OCI-LY7 (cell line): ENCODE measurements around the gene MTM1. TPM values are rescaled to one million over a fixed set of nuclear protein-coding genes. Genes with fewer than 3 reads are reported as not detected.

Source experiments
- BruUV-seq: library from RNA; stranded (reverse); fragments of 400-500 nt; replicated peaks from 2 replicates; lab custom pipeline; 2021; lab: Mats Ljungman, UMichigan
- CTCF ChIA-PET: fragments of 300-600 bp; sonication (Branson Sonifier 250); formaldehyde crosslinking; loops from one replicate; lab custom pipeline; 2022; ENCODE audit warnings: antibody characterized with exemption; ENCODE audit not compliant: unreplicated experiment; lab: Charles Lee
- POLR2A ChIA-PET: fragments of 300-600 bp; sonication (Branson Sonifier 250); formaldehyde crosslinking; loops from one replicate; lab custom pipeline; 2022; ENCODE audit warnings: antibody characterized with exemption; lab: Charles Lee
- DNase-seq: peaks from one replicate; pipeline ENCODE4 v3.0.0-alpha.2; 2015; ENCODE audit warnings: low spot score
- H2AFZ ChIP-seq: fragments of 200-600 bp; sonication (generic), shearing (Covaris generic); 2 replicates; pipeline ENCODE4 v1.6.1; 2014; ENCODE audit warnings: mild to moderate bottlenecking, antibody characterized with exemption, low read length, moderate library complexity
- H3K27ac ChIP-seq: fragments of 200-600 bp; sonication (generic); 2 replicates; pipeline ENCODE4 v1.5.1; 2014; ENCODE audit warnings: mixed run types, low read depth, mild to moderate bottlenecking, moderate library complexity, low read length, inconsistent platforms; ENCODE audit not compliant: poor library complexity, severe bottlenecking
- H3K36me3 ChIP-seq: fragments of 200-600 bp; sonication (generic); 2 replicates; pipeline ENCODE4 v1.6.1; 2014; ENCODE audit warnings: mild to moderate bottlenecking, antibody characterized with exemption, low read length, moderate library complexity, mixed read lengths; ENCODE audit not compliant: insufficient read depth
- H3K4me1 ChIP-seq: fragments of 200-600 bp; sonication (generic); 2 replicates; pipeline ENCODE4 v1.5.1; 2014; ENCODE audit warnings: mild to moderate bottlenecking, low read length; ENCODE audit not compliant: insufficient read depth, poor library complexity, severe bottlenecking
- H3K4me2 ChIP-seq: fragments of 200-600 bp; sonication (generic); 2 replicates; pipeline ENCODE4 v1.6.1; 2014; ENCODE audit warnings: mild to moderate bottlenecking, low read length
- H3K4me3 ChIP-seq: fragments of 200-600 bp; sonication (generic); 2 replicates; pipeline ENCODE4 v1.5.1; 2014; ENCODE audit warnings: mild to moderate bottlenecking, low read depth, low read length; ENCODE audit not compliant: poor library complexity, severe bottlenecking
- H3K79me2 ChIP-seq: fragments of 200-600 bp; sonication (generic); 2 replicates; pipeline ENCODE4 v1.6.1; 2016; ENCODE audit warnings: low read depth, mild to moderate bottlenecking, low read length, moderate library complexity, mixed read lengths; ENCODE audit not compliant: insufficient read depth
- H3K9me2 ChIP-seq: fragments of 200-600 bp; sonication (generic); 2 replicates; pipeline ENCODE4 v1.6.1; 2016; ENCODE audit warnings: mild to moderate bottlenecking, low read length, mixed read lengths; ENCODE audit not compliant: insufficient read depth
- H3K9me3 ChIP-seq: fragments of 200-600 bp; sonication (generic); 2 replicates; pipeline ENCODE4 v1.6.1; 2014; ENCODE audit warnings: mild to moderate bottlenecking, mixed run types, low read length, mixed read lengths
- H4K20me1 ChIP-seq: fragments of 200-600 bp; sonication (generic); 2 replicates; pipeline ENCODE4 v1.6.1; 2014; ENCODE audit warnings: mild to moderate bottlenecking, antibody characterized with exemption, low read length, moderate library complexity, mixed read lengths; ENCODE audit not compliant: insufficient read depth
- EZH2phosphoT487 ChIP-seq: fragments of 200-600 bp; sonication (generic); IDR thresholded peaks from 2 replicates; pipeline ENCODE4 v1.6.1; 2018; ENCODE audit warnings: low read depth, borderline replicate concordance, mild to moderate bottlenecking, mixed run types, antibody characterized with exemption, low read length, moderate library complexity, mixed read lengths
- intact Hi-C: fragments of 100-400 bp; cut with micrococcal nuclease; formaldehyde crosslinking; loops from one replicate; pipeline ENCODE4 v1.10.0; 2022; ENCODE audit not compliant: unreplicated experiment
- total RNA-seq, 2 experiments: library from RNA; depleted of rRNA in 1 of 2; stranded (reverse); fragments of >200 nt in 1 of 2; shearing (Covaris generic) in 1 of 2; gene quantifications; 2 replicates each; pipeline ENCODE4 v1.2.3, GENCODE V29; 2014 to 2022
- TF ChIP-seq, protein P1 (sequence below): fragments of 200-600 bp; sonication (generic); conservative IDR thresholded peaks from 2 replicates; pipeline ENCODE4 v1.5.1; 2014; ENCODE audit warnings: mild to moderate bottlenecking, antibody characterized with exemption, low read length, moderate library complexity, mixed read lengths

MTM1 gene
- total RNA-seq, 2 experiments from 2014 or later, result 6.0 to 19.7 TPM

DNA sequence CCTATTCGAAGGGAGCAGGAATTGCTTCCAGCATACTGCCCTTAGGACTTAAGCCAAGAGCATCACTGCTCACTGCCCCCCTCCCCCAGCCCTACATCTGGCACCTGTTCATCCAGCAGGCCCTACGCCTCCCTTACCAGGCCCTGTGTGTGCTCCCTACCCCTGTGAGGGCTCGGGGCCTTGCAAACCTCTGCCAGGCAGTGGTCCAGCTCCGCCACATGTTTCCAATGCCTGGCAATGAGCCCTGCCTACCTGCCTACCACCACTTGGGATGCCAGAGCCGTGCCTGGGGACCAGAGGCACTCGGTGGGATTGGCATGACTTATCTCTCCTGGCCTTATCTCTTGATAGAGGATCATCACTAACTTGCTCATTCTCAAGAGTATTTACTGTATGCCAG, 27.5 kb upstream of the MTM1 start:
- no peaks in the 10 kb centered on the region for H4K20me1 ChIP-seq
- H3K36me3 ChIP-seq, result no peaks in the 10 kb centered on the region
- H3K9me3 ChIP-seq, result no peaks in the 10 kb centered on the region
- CTCF ChIA-PET, result no interaction called here
- intact Hi-C loops, result no loop called here
- POLR2A ChIA-PET, result no interaction called here
- TF ChIP-seq EZH2phosphoT487, result no peak
- H3K79me2 ChIP-seq, result no peaks in the 10 kb centered on the region
- no peaks in the 10 kb centered on the region for H3K4me1 ChIP-seq
- BruUV-seq, result no TSS peak
- no peak overlapping the region for H3K4me3 ChIP-seq
- no peak overlapping the region for H3K4me2 ChIP-seq
- DNase-seq, result no peak
- no peak overlapping the region for H3K27ac ChIP-seq
- no peaks in the 10 kb centered on the region for H3K9me2 ChIP-seq
- H2AFZ ChIP-seq, result no peak overlapping the region

DNA sequence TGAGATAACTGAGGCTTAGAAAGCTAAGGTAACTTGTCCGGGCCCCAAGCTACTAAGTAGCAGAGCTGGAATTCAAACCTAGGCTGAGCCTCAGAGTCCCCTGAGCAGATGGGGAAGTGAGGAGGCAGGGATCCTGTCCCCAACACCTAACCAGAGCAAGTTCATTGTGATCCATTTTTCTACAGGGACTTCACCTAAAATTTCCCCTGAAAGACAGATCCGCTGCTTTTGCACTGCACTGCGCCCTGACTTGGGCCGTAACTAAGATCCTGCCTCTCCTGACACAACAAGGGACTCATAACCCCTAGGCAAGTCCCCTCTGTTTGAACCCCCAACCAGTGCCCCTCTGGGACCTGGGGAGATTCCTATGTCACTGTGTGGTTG, 25.6 kb upstream of the MTM1 start:
- H3K36me3 ChIP-seq, result no peaks in the 10 kb centered on the region
- TF ChIP-seq EZH2phosphoT487, result no peak
- TF ChIP-seq, protein P1, sequence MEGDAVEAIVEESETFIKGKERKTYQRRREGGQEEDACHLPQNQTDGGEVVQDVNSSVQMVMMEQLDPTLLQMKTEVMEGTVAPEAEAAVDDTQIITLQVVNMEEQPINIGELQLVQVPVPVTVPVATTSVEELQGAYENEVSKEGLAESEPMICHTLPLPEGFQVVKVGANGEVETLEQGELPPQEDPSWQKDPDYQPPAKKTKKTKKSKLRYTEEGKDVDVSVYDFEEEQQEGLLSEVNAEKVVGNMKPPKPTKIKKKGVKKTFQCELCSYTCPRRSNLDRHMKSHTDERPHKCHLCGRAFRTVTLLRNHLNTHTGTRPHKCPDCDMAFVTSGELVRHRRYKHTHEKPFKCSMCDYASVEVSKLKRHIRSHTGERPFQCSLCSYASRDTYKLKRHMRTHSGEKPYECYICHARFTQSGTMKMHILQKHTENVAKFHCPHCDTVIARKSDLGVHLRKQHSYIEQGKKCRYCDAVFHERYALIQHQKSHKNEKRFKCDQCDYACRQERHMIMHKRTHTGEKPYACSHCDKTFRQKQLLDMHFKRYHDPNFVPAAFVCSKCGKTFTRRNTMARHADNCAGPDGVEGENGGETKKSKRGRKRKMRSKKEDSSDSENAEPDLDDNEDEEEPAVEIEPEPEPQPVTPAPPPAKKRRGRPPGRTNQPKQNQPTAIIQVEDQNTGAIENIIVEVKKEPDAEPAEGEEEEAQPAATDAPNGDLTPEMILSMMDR, result no peak
- no peaks in the 10 kb centered on the region for H3K79me2 ChIP-seq
- no peak overlapping the region for H3K27ac ChIP-seq
- H3K9me3 ChIP-seq, result no peaks in the 10 kb centered on the region
- ChIA-PET CTCF (no interaction called here), POLR2A (no interaction called here)
- H3K4me1 ChIP-seq, result no peaks in the 10 kb centered on the region
- no peaks in the 10 kb centered on the region for H3K9me2 ChIP-seq
- no peak overlapping the region for H3K4me3 ChIP-seq
- no peak overlapping the region for H3K4me2 ChIP-seq
- BruUV-seq, result no TSS peak
- intact Hi-C loops, result no loop called here
- DNase-seq, result no peak
- no peaks in the 10 kb centered on the region for H4K20me1 ChIP-seq
- H2AFZ ChIP-seq, result no peak overlapping the region

DNA sequence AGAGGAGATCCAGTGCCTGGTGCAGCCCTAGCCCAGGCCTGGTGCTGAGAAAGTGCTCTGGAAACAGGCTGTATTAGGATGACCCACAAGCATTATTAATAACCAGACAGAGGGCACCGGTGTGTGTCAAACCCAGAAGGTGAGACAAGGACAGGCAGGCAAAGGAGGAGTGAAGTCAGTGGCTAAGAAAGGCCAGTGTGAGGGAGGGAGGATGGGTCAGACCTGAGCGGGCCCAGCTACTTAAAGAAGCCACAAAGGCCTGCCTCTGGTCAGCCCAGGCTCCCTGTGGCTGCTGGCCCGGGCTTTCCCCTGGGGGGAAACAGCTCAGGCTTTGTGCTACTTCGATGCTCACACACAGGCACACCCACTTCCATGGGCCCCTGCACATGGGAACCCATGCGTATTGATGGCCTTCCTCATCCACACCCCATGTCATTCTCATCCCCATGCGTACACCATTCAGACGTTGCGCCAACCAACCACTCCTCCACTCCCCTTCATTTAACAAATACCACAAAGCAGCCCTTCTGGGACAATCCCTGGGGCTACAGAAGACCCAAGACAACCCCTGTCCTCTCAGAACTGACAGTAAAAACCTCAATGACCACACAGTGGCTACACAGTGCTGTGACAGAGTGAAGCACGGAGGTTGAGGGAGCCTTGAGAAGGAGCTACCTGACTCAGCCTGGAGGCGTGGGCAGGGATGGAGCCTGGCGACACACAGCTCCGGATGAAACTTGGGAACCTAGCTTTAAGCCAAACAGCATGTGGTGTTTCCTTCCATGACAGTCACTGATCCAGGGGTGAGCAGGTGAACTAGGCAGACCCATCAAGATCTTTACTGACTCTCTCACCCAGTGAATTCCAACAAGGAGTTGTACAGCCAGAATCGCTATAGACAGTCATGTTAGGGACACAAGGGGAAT, 24.9 kb upstream of the MTM1 start:
- intact Hi-C loops, result no loop called here
- Histone ChIP-seq H3K36me3 (no peaks in the 10 kb centered on the region), H4K20me1 (no peaks in the 10 kb centered on the region), H3K4me1 (no peaks in the 10 kb centered on the region), H2AFZ (no peak overlapping the region), H3K4me2 (no peak overlapping the region), H3K9me2 (no peaks in the 10 kb centered on the region), H3K27ac (no peak overlapping the region), H3K79me2 (no peaks in the 10 kb centered on the region), H3K9me3 (no peaks in the 10 kb centered on the region), H3K4me3 (no peak overlapping the region)
- POLR2A ChIA-PET, result interaction anchor here (0.6 kb wide), 1 partner anchor 17 kb away, joined by 3 read pairs; no protein-coding TSS in a partner anchor
- DNase-seq, result no peak
- TF ChIP-seq, protein P1, result no peak
- no peak for TF ChIP-seq EZH2phosphoT487
- BruUV-seq, result no TSS peak
- CTCF ChIA-PET, result no interaction called here
